SW 1271 (cell line): ENCODE data around the gene DYNLT4.
"Not testable (repeated sequence)": the region's sequence is repeated elsewhere in the genome, so short reads cannot be mapped to it uniquely, and the experiment has no call there.

Experiments used
- DNase-seq, 2 experiments: peaks; one replicate each; lab custom pipeline; 2025; lab: John Stamatoyannopoulos, UW

Gene DYNLT4

GRCh38 chr1:44788120-44788860, 18.9 kb downstream of the DYNLT4 start, which contains the start of gene BEST4:
Gene BEST4, minus strand, starts transcription at chr1:44788170. Its CDS starts 465 bp downstream, at chr1:44787705.
- no peak for DNase-seq

- no peak for DNase-seq
Measured at GRCh38 chr1:44787506-44787905, 19.6 kb downstream of the DYNLT4 start.

GRCh38 chr1:44786841-44787426, 20.2 kb downstream of the DYNLT4 start:
- no peak for DNase-seq

- no peak for DNase-seq
Measured at GRCh38 chr1:44786138-44786840, 20.9 kb downstream of the DYNLT4 start.

GRCh38 chr1:44785501-44786137, 21.5 kb downstream of the DYNLT4 start:
- no peak for DNase-seq

- DNase-seq, result no peak
Measured at GRCh38 chr1:44785029-44785380, 22.1 kb downstream of the DYNLT4 start.

GRCh38 chr1:44784094-44785028, 22.8 kb downstream of the DYNLT4 start:
- no peak for DNase-seq

GRCh38 chr1:44783697-44784093, 23.5 kb downstream of the DYNLT4 start:
- DNase-seq, result no peak

GRCh38 chr1:44780583-44781121, 26.5 kb downstream of the DYNLT4 start:
- no peak for DNase-seq

- no peak for DNase-seq
Measured at GRCh38 chr1:44778705-44779576, 28.2 kb downstream of the DYNLT4 start.

- no peak for DNase-seq
Measured at GRCh38 chr1:44777969-44778635, 29.0 kb downstream of the DYNLT4 start.

- DNase-seq, result no peak
Measured at GRCh38 chr1:44777547-44777946, 29.6 kb downstream of the DYNLT4 start.

- no peak for DNase-seq
Measured at GRCh38 chr1:44776730-44777068, 30.5 kb downstream of the DYNLT4 start.

- no peak for DNase-seq
Measured at GRCh38 chr1:44775930-44776729, 31.0 kb downstream of the DYNLT4 start.

GRCh38 chr1:44775078-44775929, 31.8 kb downstream of the DYNLT4 start, which contains the start of gene RPS8:
Gene RPS8, plus strand, starts transcription at chr1:44775540. Its CDS starts 57 bp downstream, at chr1:44775597.
- peak; percentile 75 to 83 for DNase-seq

GRCh38 chr1:44766421-44766820, 40.7 kb downstream of the DYNLT4 start:
- DNase-seq, result not testable (repeated sequence)

GRCh38 chr1:44760876-44761275, 46.3 kb downstream of the DYNLT4 start:
- DNase-seq, result no peak

- DNase-seq, result no peak
Measured at GRCh38 chr1:44759077-44759476, 48.1 kb downstream of the DYNLT4 start.
